HCT116 (cell line): ENCODE results near the gene REEP6. TPM values are rescaled to one million over a fixed set of nuclear protein-coding genes. Genes with fewer than 3 reads are reported as not detected.

Experiments used
- ATAC-seq: fragments of 200-7000 bp; cut with Tn5 transposase; 2 replicates; pipeline ENCODE4 v1.9.1; 2020; ENCODE audit warnings: mild to moderate bottlenecking, moderate library complexity
- BruUV-seq: library from RNA; stranded (reverse); fragments of 400-500 nt; replicated peaks from 2 replicates; lab custom pipeline; 2021; lab: Mats Ljungman, UMichigan
- CTCF ChIA-PET: fragments of 300-600 bp; sonication (Branson Sonifier 250); formaldehyde crosslinking; loops from one replicate; lab custom pipeline; 2021; ENCODE audit warnings: antibody characterized with exemption; lab: Charles Lee
- POLR2A ChIA-PET: fragments of 300-600, 350-600 bp; sonication (Branson Sonifier 250); formaldehyde crosslinking; loops from one replicate; lab custom pipeline; 2021; ENCODE audit warnings: antibody characterized with exemption; lab: Charles Lee
- RAD21 ChIA-PET, 2 experiments: fragments of 300-600 bp; sonication (Branson Sonifier 250); formaldehyde crosslinking; loops; one replicate each; lab custom pipeline; 2023; ENCODE audit warnings: low total read pairs in 2 of 2; ENCODE audit not compliant: uncharacterized antibody in 2 of 2, unreplicated experiment in 2 of 2, low non-redundant PET in 1 of 2; lab: Charles Lee
- DNase-seq: peaks from one replicate; pipeline ENCODE4 v3.0.0-alpha.2; 2010; ENCODE audit warnings: low read depth, low spot score
- H2AFZ ChIP-seq: fragments of 200-600 bp; shearing (Covaris generic), sonication (generic); 2 replicates; pipeline ENCODE4 v1.6.1; 2017; ENCODE audit warnings: low read depth, mixed run types, mixed read lengths, antibody characterized with exemption, low read length; ENCODE audit not compliant: poor library complexity, severe bottlenecking
- H3K27ac ChIP-seq: 2 replicates; pipeline ENCODE4 v1.5.1; 2012; ENCODE audit warnings: low read depth, low read length
- H3K27me3 ChIP-seq: fragments of 200-600 bp; sonication (generic); 2 replicates; pipeline ENCODE4 v1.6.1; 2016; ENCODE audit warnings: mixed run types, low read length, mixed read lengths; ENCODE audit not compliant: insufficient read depth
- H3K36me3 ChIP-seq, 2 experiments: fragments of 200-500 bp in 1 of 2; fragments of 200-600 bp in 1 of 2; sonication (Bioruptor generic) in 1 of 2; sonication (generic) in 1 of 2; 2 replicates each; pipeline versions ENCODE4 v1.5.1 to v1.6.1; 2014 to 2016; ENCODE audit warnings: low read length in 2 of 2, inconsistent platforms in 1 of 2, mixed read lengths in 1 of 2, mixed run types in 1 of 2; ENCODE audit not compliant: insufficient read depth in 2 of 2, control insufficient read depth in 1 of 2
- H3K4me1 ChIP-seq, 2 experiments: fragments of 200-600 bp in 1 of 2; sonication (generic) in 1 of 2; 2 replicates each; pipeline versions ENCODE4 v1.5.1 to v1.6.1; 2012 to 2017; ENCODE audit warnings: low read length in 2 of 2, inconsistent platforms in 1 of 2, mild to moderate bottlenecking in 1 of 2, mixed read lengths in 1 of 2, mixed run types in 1 of 2, moderate library complexity in 1 of 2; ENCODE audit not compliant: insufficient read depth in 2 of 2, control insufficient read depth in 1 of 2
- H3K4me2 ChIP-seq: fragments of 200-600 bp; sonication (generic); 2 replicates; pipeline ENCODE4 v1.6.1; 2017; ENCODE audit warnings: mixed run types, low read length, mixed read lengths
- H3K4me3 ChIP-seq, 2 experiments: fragments of 200-600 bp in 1 of 2; sonication (generic) in 1 of 2; replicated peaks in 1 of 2; 2 replicates each; pipeline ENCODE4 v1.5.1; 2011 to 2016; ENCODE audit warnings: low read length in 2 of 2, control low read depth in 1 of 2, low read depth in 1 of 2, mild to moderate bottlenecking in 1 of 2, mixed read lengths in 1 of 2, mixed run types in 1 of 2
- H3K79me2 ChIP-seq: fragments of 200-600 bp; sonication (generic); 2 replicates; pipeline ENCODE4 v1.6.1; 2017; ENCODE audit warnings: mild to moderate bottlenecking, mixed run types, low read length, moderate library complexity, mixed read lengths; ENCODE audit not compliant: insufficient read depth
- H3K9ac ChIP-seq: fragments of 200-600 bp; sonication (generic); 2 replicates; pipeline ENCODE4 v1.6.1; 2016; ENCODE audit warnings: low read length, mixed read lengths
- H3K9me2 ChIP-seq: fragments of 200-600 bp; sonication (generic), shearing (Covaris generic); 2 replicates; pipeline ENCODE4 v1.6.1; 2017; ENCODE audit warnings: mixed run types, mild to moderate bottlenecking, moderate library complexity; ENCODE audit not compliant: insufficient read depth
- H3K9me3 ChIP-seq, 2 experiments: fragments of 200-500 bp in 1 of 2; fragments of 200-600 bp in 1 of 2; sonication (Bioruptor generic) in 1 of 2; sonication (generic) in 1 of 2; 2 replicates each; pipeline ENCODE4 v1.6.1; 2014 to 2017; ENCODE audit warnings: low read length in 2 of 2, mixed read lengths in 2 of 2, inconsistent platforms in 1 of 2, low read depth in 1 of 2, mild to moderate bottlenecking in 1 of 2, mixed run types in 1 of 2, moderate library complexity in 1 of 2; ENCODE audit not compliant: control insufficient read depth in 1 of 2, insufficient read depth in 1 of 2
- H4K20me1 ChIP-seq: fragments of 200-600 bp; sonication (generic), shearing (Covaris generic); 2 replicates; pipeline ENCODE4 v1.6.1; 2017; ENCODE audit warnings: mixed run types, mild to moderate bottlenecking, moderate library complexity; ENCODE audit not compliant: insufficient read depth
- CBX3 ChIP-seq: IDR thresholded peaks from 2 replicates; pipeline ENCODE4 v1.6.1; 2012; ENCODE audit warnings: low read depth
- CEBPB ChIP-seq: IDR thresholded peaks from 2 replicates; pipeline ENCODE4 v1.6.1; 2012; ENCODE audit warnings: low read depth
- EGR1 ChIP-seq: IDR thresholded peaks from 2 replicates; pipeline ENCODE4 v1.6.1; 2012; ENCODE audit warnings: low read depth
- ELF1 ChIP-seq: IDR thresholded peaks from 2 replicates; pipeline ENCODE4 v1.6.1; 2012; ENCODE audit warnings: low read depth, borderline replicate concordance
- EZH2 ChIP-seq: fragments of 200-600 bp; sonication (generic); IDR thresholded peaks from 2 replicates; pipeline ENCODE4 v1.6.1; 2017; ENCODE audit warnings: antibody characterized with exemption, mixed run types
- EZH2phosphoT487 ChIP-seq: fragments of 200-600 bp; IDR thresholded peaks from 2 replicates; pipeline ENCODE4 v1.6.1; 2018; ENCODE audit warnings: antibody characterized with exemption, borderline replicate concordance
- POLR2AphosphoS5 ChIP-seq: IDR thresholded peaks from 2 replicates; pipeline ENCODE4 v1.6.1; 2011; ENCODE audit warnings: mild to moderate bottlenecking, low read depth, low read length, moderate library complexity
- RAD21 ChIP-seq: IDR thresholded peaks from 2 replicates; pipeline ENCODE4 v1.6.1; 2012; ENCODE audit warnings: low read depth, mild to moderate bottlenecking
- SIN3A ChIP-seq: IDR thresholded peaks from 2 replicates; pipeline ENCODE4 v1.6.1; 2012; ENCODE audit warnings: low read depth
- SP1 ChIP-seq: IDR thresholded peaks from 2 replicates; pipeline ENCODE4 v1.6.1; 2012; ENCODE audit warnings: low read depth
- SRF ChIP-seq: IDR thresholded peaks from 2 replicates; pipeline ENCODE4 v1.6.1; 2012; ENCODE audit warnings: low read depth
- TCF7L2 ChIP-seq: IDR thresholded peaks from 2 replicates; pipeline ENCODE4 v1.7.0; 2011; ENCODE audit warnings: borderline replicate concordance, inconsistent platforms; ENCODE audit not compliant: insufficient read depth, insufficient read length; ENCODE audit errors: extremely low read depth
- ZFX ChIP-seq: fragments of 450-650 bp; IDR thresholded peaks from 2 replicates; pipeline ENCODE4 v1.6.1; 2017
- ZNF274 ChIP-seq: fragments of 200-500 bp; sonication (Bioruptor generic); IDR thresholded peaks from 2 replicates; pipeline ENCODE4 v1.6.1; 2014; ENCODE audit warnings: mild to moderate bottlenecking, low read depth, low read length, inconsistent platforms
- intact Hi-C: fragments of 100-400 bp; cut with micrococcal nuclease; formaldehyde crosslinking; loops from 2 replicates; pipeline ENCODE4 v1.10.0; 2022
- total RNA-seq: library from RNA; stranded (reverse); gene quantifications from one replicate; pipeline ENCODE4 v1.2.1, GENCODE V29; 2021; ENCODE audit not compliant: unreplicated experiment
- TF ChIP-seq, protein P1 (sequence below): IDR thresholded peaks from 2 replicates; pipeline ENCODE4 v1.6.1; 2012
- TF ChIP-seq, protein P2 (sequence below): IDR thresholded peaks from 2 replicates; pipeline ENCODE4 v1.6.1; 2012
- TF ChIP-seq, protein P3 (sequence below), 3 experiments: fragments of 200-600 bp in 1 of 3; sonication (generic) in 1 of 3; IDR thresholded peaks in 2 of 3; conservative IDR thresholded peaks in 1 of 3; 2 replicates each; pipeline ENCODE4 v1.5.1; 2012 to 2017; ENCODE audit warnings: low read depth in 2 of 3, low read length in 2 of 3, antibody characterized with exemption in 1 of 3, borderline replicate concordance in 1 of 3, control low read depth in 1 of 3, mild to moderate bottlenecking in 1 of 3, mixed read lengths in 1 of 3, mixed run types in 1 of 3, moderate library complexity in 1 of 3; ENCODE audit not compliant: insufficient read depth in 1 of 3

Gene REEP6
- total RNA-seq, 1 experiment from 2014 or later = 53.9 TPM

GRCh38 chr19:1459479-1459878 lies 31.5 kb upstream of the REEP6 start:
- H3K9ac ChIP-seq = no peak overlapping the region
- ATAC-seq = no peak
- ChIA-PET CTCF (no interaction called here), RAD21 (no interaction called here), POLR2A (no interaction called here)
- H3K36me3 ChIP-seq = peaks cover 0 to 3% of the 10 kb centered on the region in 2 experiments; a peak in 1 of 4 replicates
- no peaks in the 10 kb centered on the region for H3K27me3 ChIP-seq
- no TSS peak for BruUV-seq
- no peaks in the 10 kb centered on the region for H3K9me3 ChIP-seq
- H3K4me2 ChIP-seq = no peak overlapping the region
- DNase-seq = no peak
- intact Hi-C loops = no loop called here
- H3K4me3 ChIP-seq = no peak overlapping the region
- no peaks in the 10 kb centered on the region for H3K79me2 ChIP-seq
- no peaks in the 10 kb centered on the region for H4K20me1 ChIP-seq
- no peak overlapping the region for H2AFZ ChIP-seq
- no peak overlapping the region for H3K27ac ChIP-seq
- peaks cover 12 to 34% of the 10 kb centered on the region in 2 experiments for H3K4me1 ChIP-seq
- no peaks in the 10 kb centered on the region for H3K9me2 ChIP-seq
- TF ChIP-seq RAD21 = no peak
- TF ChIP-seq ZNF274 = no peak
- TF ChIP-seq, protein P1, sequence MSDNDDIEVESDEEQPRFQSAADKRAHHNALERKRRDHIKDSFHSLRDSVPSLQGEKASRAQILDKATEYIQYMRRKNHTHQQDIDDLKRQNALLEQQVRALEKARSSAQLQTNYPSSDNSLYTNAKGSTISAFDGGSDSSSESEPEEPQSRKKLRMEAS = no peak
- no peak for TF ChIP-seq SP1
- no peak for TF ChIP-seq ELF1
- TF ChIP-seq SRF = no peak
- TF ChIP-seq EZH2phosphoT487 = no peak
- no peak for TF ChIP-seq TCF7L2
- TF ChIP-seq EZH2 = no peak
- TF ChIP-seq ZFX = no peak
- TF ChIP-seq, protein P2, sequence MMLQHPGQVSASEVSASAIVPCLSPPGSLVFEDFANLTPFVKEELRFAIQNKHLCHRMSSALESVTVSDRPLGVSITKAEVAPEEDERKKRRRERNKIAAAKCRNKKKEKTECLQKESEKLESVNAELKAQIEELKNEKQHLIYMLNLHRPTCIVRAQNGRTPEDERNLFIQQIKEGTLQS = no peak
- no peak for TF ChIP-seq CEBPB
- no peak for TF ChIP-seq POLR2AphosphoS5
- TF ChIP-seq, protein P3, sequence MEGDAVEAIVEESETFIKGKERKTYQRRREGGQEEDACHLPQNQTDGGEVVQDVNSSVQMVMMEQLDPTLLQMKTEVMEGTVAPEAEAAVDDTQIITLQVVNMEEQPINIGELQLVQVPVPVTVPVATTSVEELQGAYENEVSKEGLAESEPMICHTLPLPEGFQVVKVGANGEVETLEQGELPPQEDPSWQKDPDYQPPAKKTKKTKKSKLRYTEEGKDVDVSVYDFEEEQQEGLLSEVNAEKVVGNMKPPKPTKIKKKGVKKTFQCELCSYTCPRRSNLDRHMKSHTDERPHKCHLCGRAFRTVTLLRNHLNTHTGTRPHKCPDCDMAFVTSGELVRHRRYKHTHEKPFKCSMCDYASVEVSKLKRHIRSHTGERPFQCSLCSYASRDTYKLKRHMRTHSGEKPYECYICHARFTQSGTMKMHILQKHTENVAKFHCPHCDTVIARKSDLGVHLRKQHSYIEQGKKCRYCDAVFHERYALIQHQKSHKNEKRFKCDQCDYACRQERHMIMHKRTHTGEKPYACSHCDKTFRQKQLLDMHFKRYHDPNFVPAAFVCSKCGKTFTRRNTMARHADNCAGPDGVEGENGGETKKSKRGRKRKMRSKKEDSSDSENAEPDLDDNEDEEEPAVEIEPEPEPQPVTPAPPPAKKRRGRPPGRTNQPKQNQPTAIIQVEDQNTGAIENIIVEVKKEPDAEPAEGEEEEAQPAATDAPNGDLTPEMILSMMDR (IDR thresholded peaks at IDR 0.05 in 2 of 3, conservative IDR thresholded peaks at IDR 0.05 in 1 of 3; ENCODE audit: borderline replicate concordance in 1 of 3, insufficient read depth in 1 of 3, low read depth in 2 of 3, low read length in 2 of 3) = no peak
- no peak for TF ChIP-seq EGR1
- no peak for TF ChIP-seq CBX3
- TF ChIP-seq SIN3A = no peak
